ENCODE results near the gene DYNC2LI1.

DYNC2LI1 gene

GRCh38 chr2:43841949-43842865 is 68.4 kb downstream of the DYNC2LI1 start:
- no peak overlapping the region for H2AFZ ChIP-seq (ENCODE audit: low read depth, low read length)
- H3K4me3 ChIP-seq (ENCODE audit: low read depth in 1 of 2, low read length in 2 of 2) = no peak overlapping the region
- TF ChIP-seq CTCF (IDR thresholded peaks at IDR 0.05; ENCODE audit: borderline replicate concordance, extremely low read depth, low read length, poor library complexity, severe bottlenecking) (no peak), EZH2 (IDR thresholded peaks at IDR 0.05; ENCODE audit: borderline replicate concordance, low read depth, low read length, severe bottlenecking) (no peak)
- ATAC-seq (ENCODE audit: insufficient read depth, low read depth) (no peak), DNase-seq (no peak)
- peaks cover 24% of the 10 kb centered on the region for H3K27me3 ChIP-seq (ENCODE audit: insufficient read depth, low read length, poor library complexity)
- H4K20me1 ChIP-seq (ENCODE audit: insufficient read depth, low read length) = no peaks in the 10 kb centered on the region
- H3K36me3 ChIP-seq (ENCODE audit: insufficient read depth, low read length) = no peaks in the 10 kb centered on the region
- H3K9me3 ChIP-seq (ENCODE audit: insufficient read depth, low read length, severe bottlenecking) = no peaks in the 10 kb centered on the region
- no peaks in the 10 kb centered on the region for H3K4me1 ChIP-seq (ENCODE audit: insufficient read depth, low read length)
- H3K4me2 ChIP-seq (ENCODE audit: insufficient read depth, low read length) = no peak overlapping the region
- no peaks in the 10 kb centered on the region for H3K79me2 ChIP-seq (ENCODE audit: insufficient read depth, low read length)
- no peak overlapping the region for H3K9ac ChIP-seq (ENCODE audit: low read depth, low read length)
- no peak overlapping the region for H3K27ac ChIP-seq (ENCODE audit: low read length)

GRCh38 chr2:43842866-43843226 is 69.0 kb downstream of the DYNC2LI1 start:
- Histone ChIP-seq H2AFZ (ENCODE audit: low read depth, low read length) (no peak overlapping the region), H3K27me3 (ENCODE audit: insufficient read depth, low read length, poor library complexity) (peaks cover 24% of the 10 kb centered on the region)
- TF ChIP-seq CTCF (IDR thresholded peaks at IDR 0.05; ENCODE audit: borderline replicate concordance, extremely low read depth, low read length, poor library complexity, severe bottlenecking) (no peak), EZH2 (IDR thresholded peaks at IDR 0.05; ENCODE audit: borderline replicate concordance, low read depth, low read length, severe bottlenecking) (no peak)

GRCh38 chr2:43845181-43845580 is 71.3 kb downstream of the DYNC2LI1 start:
- no peaks in the 10 kb centered on the region for H3K36me3 ChIP-seq (ENCODE audit: insufficient read depth, low read length)
- no peak for TF ChIP-seq CTCF (IDR thresholded peaks at IDR 0.05; ENCODE audit: borderline replicate concordance, extremely low read depth, low read length, poor library complexity, severe bottlenecking)
- TF ChIP-seq EZH2 (IDR thresholded peaks at IDR 0.05; ENCODE audit: borderline replicate concordance, low read depth, low read length, severe bottlenecking) = no peak
- H3K9me3 ChIP-seq (ENCODE audit: insufficient read depth, low read length, severe bottlenecking) = no peaks in the 10 kb centered on the region
- no peak overlapping the region for H2AFZ ChIP-seq (ENCODE audit: low read depth, low read length)
- no peaks in the 10 kb centered on the region for H4K20me1 ChIP-seq (ENCODE audit: insufficient read depth, low read length)
- H3K79me2 ChIP-seq (ENCODE audit: insufficient read depth, low read length) = no peaks in the 10 kb centered on the region
- H3K4me1 ChIP-seq (ENCODE audit: insufficient read depth, low read length) = no peaks in the 10 kb centered on the region
- no peak for ATAC-seq (ENCODE audit: insufficient read depth, low read depth)
- no peak overlapping the region for H3K27ac ChIP-seq (ENCODE audit: low read length)
- peaks cover 24% of the 10 kb centered on the region for H3K27me3 ChIP-seq (ENCODE audit: insufficient read depth, low read length, poor library complexity)
- no peak for DNase-seq
- no peak overlapping the region for H3K9ac ChIP-seq (ENCODE audit: low read depth, low read length)
- H3K4me2 ChIP-seq (ENCODE audit: insufficient read depth, low read length) = no peak overlapping the region
- H3K4me3 ChIP-seq (ENCODE audit: low read depth in 1 of 2, low read length in 2 of 2) = no peak overlapping the region

More at GRCh38 chr2:43842866-43843226, 69.0 kb downstream of the DYNC2LI1 start:
- Histone ChIP-seq H3K36me3 (ENCODE audit: insufficient read depth, low read length) (no peaks in the 10 kb centered on the region), H3K79me2 (ENCODE audit: insufficient read depth, low read length) (no peaks in the 10 kb centered on the region), H3K4me1 (ENCODE audit: insufficient read depth, low read length) (no peaks in the 10 kb centered on the region), H3K9ac (ENCODE audit: low read depth, low read length) (no peak overlapping the region), H3K4me2 (ENCODE audit: insufficient read depth, low read length) (no peak overlapping the region), H3K4me3 (ENCODE audit: low read depth in 1 of 2, low read length in 2 of 2) (no peak overlapping the region), H3K27ac (ENCODE audit: low read length) (no peak overlapping the region), H4K20me1 (ENCODE audit: insufficient read depth, low read length) (no peaks in the 10 kb centered on the region), H3K9me3 (ENCODE audit: insufficient read depth, low read length, severe bottlenecking) (no peaks in the 10 kb centered on the region)
- DNase-seq (no peak), ATAC-seq (ENCODE audit: insufficient read depth, low read depth) (no peak)
